Measurements from ENCODE around the gene B3GLCT. TPM values are rescaled to one million over a fixed set of nuclear protein-coding genes. Genes with fewer than 3 reads are reported as not detected.

B3GLCT gene
- total RNA-seq, 1 experiment from 2014 or later = 18.3 TPM

- DNase-seq (ENCODE audit: low read depth) = no peak
Measured at GRCh38 chr13:31223640-31224039, 23.9 kb downstream of the B3GLCT start.

DNA sequence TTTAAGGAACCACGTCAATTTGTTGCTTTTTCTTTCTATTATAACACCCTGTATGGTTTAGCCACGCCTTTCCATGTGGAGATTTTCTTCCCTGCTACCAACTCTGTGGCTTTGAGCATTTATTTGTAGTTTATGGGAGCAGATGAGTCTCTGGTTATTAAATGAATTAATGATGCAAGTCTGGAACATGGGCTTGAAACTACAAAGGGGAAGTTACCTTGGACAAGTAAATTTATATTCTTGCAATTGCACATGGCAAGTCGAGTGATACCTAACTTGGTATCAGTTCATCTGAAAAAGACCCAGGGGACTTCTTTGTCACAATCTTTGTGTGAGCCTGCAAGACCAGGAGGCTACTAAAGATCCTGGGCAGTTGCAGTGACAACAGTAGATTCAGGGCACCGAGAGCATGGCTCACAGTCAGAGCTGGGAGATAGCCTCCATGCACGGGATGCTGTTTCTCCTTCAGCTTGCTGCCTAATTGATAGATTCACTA, 24.4 kb downstream of the B3GLCT start:
- no peak for DNase-seq (ENCODE audit: low read depth)

GRCh38 chr13:31224963-31225559, 25.3 kb downstream of the B3GLCT start:
- DNase-seq (ENCODE audit: low read depth) = no peak

DNA sequence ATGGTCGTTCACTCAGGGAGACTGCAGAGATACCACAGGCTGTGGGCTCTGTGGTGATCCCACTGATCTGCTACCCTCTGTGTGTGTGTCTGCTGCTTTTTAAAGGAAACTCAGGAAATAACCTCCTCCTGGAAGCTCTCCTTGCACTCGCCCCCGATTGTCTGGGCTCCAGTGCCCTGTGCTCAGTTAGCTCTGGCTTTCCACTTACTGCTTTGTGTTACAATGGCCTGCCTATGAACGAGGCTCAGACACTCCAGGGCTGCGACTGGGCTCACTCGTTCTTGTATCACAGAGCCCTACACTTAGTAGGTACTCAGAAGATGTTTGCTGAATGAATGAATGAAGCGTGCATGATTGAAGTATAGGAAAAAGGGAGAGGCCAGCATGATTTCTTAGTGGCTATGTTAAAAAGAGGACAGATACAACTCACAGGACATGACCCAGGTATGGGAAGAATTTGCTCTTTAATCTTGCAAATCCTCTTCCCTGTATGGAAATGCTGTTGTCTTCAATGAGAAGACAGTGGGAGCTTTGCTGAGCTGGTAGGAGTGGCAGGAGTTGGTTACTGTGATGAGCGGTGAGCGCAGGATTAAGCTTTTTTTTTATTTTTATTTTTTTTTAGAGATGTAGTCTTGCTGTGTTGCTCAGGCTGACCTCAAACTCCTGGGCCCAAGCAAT, 26.4 kb downstream of the B3GLCT start:
- no peak for DNase-seq (ENCODE audit: low read depth)

- peak; percentile 3 for DNase-seq (ENCODE audit: low read depth)
Measured at GRCh38 chr13:31227063-31227462, 27.3 kb downstream of the B3GLCT start.

GRCh38 chr13:31227870-31228269, 28.1 kb downstream of the B3GLCT start:
- no peak for DNase-seq (ENCODE audit: low read depth)

DNA sequence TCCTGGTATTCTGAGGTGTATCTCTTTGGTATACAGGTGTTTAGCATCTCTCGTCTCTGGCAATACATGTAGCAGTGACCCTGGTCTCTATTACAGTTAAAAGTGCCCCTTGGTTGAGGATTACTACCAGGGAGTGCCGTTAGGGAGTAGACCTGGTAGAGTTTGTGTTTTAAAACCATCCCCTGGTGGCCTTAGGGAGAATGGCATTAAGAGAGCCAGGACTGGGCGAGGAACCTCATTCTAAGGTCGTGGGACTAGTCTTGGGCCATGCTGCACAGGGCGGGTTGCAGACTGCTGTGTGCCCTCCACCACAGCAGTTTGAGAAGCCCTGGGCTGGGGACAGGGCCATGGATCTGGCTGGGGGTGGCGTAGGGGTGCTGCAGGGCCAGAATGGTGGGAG, 35.0 kb downstream of the B3GLCT start:
- peak; percentile 3 for DNase-seq (ENCODE audit: low read depth)

- DNase-seq (ENCODE audit: low read depth) = peak; percentile 38
Measured at GRCh38 chr13:31236211-31236786, 36.5 kb downstream of the B3GLCT start.

DNA sequence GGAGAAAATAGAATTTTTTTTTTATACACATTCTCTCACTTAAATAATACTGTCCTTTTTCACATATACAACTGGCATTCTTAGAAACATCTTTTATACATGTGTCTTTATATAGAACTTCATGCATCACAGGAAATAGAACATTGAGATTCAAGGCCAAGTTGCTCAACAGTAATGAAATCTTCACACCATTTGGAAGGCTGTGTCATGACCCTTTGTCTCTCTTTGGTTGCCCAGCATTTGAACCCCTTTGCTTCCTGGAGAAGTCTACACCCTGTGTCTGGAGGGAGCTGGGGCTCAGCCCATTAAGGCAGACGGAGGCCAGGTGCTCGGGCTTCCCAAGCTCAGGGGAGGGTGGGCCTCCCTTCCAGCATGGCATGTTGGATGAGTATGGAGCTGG, 41.1 kb downstream of the B3GLCT start:
- no peak for DNase-seq (ENCODE audit: low read depth)

DNA sequence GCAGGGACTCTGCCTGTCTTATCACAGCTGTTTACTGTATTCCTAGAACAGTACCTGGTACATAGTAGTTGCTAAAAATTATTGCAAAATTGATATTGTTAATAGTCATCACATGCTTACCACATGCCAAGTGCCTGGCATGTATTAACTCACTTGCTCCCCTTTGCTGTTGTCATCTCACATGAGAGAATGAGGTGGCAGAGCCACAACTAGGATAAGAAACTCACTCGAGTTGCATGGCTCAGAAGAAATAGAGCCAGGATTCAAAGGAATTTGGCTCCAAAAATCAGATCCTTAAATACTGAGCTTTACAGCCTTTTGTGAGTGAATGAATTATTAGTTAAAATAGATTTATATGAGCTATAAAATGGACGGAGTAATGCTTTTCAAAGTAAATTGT, 42.6 kb downstream of the B3GLCT start:
- no peak for DNase-seq (ENCODE audit: low read depth)

GRCh38 chr13:31242916-31243315, 43.1 kb downstream of the B3GLCT start:
- no peak for DNase-seq (ENCODE audit: low read depth)

GRCh38 chr13:31245598-31246373, 46.0 kb downstream of the B3GLCT start:
- no peak for DNase-seq (ENCODE audit: low read depth)

DNA sequence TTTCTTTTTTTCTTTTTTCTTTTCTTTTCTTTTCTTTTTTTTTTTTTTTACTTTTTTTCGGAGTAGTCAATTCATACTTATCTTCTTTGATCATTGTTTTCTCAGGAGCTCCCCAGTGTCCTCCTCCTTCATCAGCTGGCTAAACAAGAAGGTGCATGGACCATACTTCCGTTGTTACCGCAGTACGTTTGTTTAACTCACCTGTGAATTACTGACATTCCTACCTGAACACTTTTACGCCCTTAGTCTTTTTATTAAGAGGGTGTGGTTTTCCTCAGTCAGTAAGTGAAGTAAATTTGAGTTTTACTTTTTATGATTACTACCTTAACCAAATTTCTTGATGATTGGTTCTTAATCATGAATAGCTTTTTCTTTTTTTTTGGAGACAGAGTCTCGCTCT, 47.1 kb downstream of the B3GLCT start:
- no peak for DNase-seq (ENCODE audit: low read depth)

GRCh38 chr13:31248361-31248760, 48.6 kb downstream of the B3GLCT start:
- DNase-seq (ENCODE audit: low read depth) = no peak

DNA sequence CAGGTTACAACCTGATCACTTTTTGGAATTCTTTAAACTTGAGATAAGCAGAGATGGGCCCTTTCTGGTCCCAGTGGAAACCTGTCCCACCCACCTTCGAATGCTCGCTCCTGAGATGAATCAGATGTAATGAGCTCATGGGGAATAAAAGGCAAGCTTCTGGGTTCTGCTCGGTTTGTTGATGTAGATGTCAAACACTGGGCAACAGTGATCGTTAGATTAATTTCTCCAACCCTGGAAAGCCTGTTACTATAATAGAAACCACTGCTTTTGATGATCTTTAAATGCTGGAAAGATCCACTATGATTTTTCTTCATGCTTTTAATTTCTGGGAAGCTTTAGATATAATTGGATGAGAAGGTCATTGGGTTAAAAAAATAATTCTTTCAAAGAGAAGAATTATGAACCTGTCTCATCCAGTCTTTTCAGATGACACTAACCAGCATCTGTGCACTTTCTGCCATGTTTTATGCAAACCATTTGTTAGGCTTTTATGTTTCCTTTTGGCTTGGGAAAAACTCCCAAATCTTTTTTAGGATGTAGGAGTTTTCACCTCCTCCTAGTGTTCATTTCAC, 49.3 kb downstream of the B3GLCT start:
- DNase-seq (ENCODE audit: low read depth) = no peak

DNA sequence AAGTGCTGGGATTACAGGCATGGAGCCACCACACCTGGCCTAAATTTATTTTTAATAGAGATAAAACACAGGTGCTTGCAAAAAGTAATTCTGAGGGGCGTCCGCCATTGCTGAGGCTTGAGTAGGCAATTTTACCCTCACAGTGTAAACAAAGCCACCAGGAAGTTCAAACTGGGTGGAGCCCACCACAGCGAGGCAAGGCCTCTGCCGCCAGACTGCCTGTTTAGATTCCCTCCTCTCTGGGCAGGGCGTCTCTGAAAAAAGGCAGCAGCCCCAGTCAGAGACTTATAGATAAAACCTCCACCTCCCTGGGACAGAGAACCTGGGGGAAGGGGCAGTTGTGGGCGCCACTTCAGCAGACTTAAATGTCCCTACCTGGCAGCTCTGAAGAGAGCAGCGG, 50.7 kb downstream of the B3GLCT start:
- DNase-seq (ENCODE audit: low read depth) = no peak

DNA sequence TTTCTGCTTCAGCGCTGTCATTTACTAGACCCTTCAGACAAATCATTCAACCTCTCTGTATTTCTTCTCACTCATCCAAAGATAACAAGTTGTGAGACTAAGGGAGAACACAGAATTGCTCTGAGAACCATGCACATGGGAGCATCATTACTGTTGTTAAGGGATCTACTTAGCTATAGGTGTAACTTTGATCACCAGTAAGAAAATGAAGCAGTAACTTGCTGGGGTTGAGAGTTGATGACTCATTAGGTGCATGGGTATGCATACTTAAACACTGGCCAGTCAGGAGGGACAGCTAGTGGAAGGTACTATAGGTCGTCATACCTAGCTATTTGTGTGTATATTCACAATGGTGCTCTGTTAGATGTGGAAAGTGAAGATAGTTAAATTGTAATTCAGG, 61.5 kb downstream of the B3GLCT start:
- no peak for DNase-seq (ENCODE audit: low read depth)

- DNase-seq (ENCODE audit: low read depth) = no peak
Measured at GRCh38 chr13:31263346-31263745, 63.6 kb downstream of the B3GLCT start.

DNA sequence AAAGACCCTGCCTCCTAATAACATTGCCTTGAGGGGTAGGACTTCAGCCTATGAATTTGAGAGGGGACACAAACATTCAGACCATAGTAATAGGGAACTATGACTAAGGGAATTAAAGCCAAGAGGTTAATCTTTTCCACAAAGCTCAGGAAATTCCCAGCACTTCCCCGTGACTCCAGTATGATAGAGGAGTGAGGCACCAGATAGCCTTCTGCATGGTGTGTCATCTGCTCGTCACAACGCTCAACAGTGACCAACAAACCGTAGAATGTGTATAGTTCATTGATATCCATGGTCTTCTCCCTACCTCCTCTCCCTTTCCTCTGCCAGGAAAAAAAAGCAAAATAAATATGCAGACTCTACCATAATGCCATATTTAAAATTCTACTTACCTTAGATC, 64.4 kb downstream of the B3GLCT start:
- DNase-seq (ENCODE audit: low read depth) = no peak

DNA sequence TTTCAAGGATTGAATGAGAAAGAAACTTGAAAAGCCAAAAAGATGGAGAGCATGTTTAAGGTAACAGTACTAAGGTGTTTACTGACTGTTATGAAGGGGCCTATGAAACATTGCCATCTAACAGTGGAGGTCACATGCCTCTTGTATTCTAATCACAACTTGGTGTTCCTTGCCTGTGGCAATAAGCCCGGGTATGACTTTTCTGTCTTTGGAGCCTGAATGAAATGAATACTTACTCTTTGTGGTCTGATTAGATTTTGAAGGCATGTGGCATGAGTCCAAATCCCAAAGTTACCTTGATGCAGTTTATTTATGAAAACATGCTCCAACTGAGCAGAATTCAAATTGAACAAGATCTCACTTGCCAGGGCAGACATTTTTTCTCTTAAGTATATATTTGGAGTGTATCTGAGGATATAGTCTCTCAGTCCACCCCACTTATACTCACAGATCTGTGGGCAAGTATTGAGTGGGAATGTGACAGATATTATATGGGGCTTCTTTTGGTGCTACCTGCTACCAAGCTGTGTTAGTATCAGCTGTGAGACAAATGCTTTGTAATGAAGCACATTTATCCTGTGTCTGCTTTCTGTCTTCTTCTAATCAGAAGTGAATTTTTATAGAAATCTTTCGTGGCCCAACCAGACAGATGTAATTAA, 67.5 kb downstream of the B3GLCT start:
- no peak for DNase-seq (ENCODE audit: low read depth)

GRCh38 chr13:31274390-31274789, 74.6 kb downstream of the B3GLCT start:
- no peak for DNase-seq (ENCODE audit: low read depth)

- DNase-seq (ENCODE audit: low read depth) = no peak
Measured at GRCh38 chr13:31276421-31276820, 76.6 kb downstream of the B3GLCT start.
